SK-N-SH (cell line): Measurements from ENCODE around the gene MARCHF3.

Experiments
- CTCF ChIP-seq: fragments of 200-600 bp; sonication (generic); IDR thresholded peaks from 2 replicates; pipeline ENCODE4 v1.6.1; 2017; ENCODE audit warnings: antibody characterized with exemption, mild to moderate bottlenecking, moderate library complexity
- EP300 ChIP-seq, 2 experiments: IDR thresholded peaks; 2 replicates each; pipeline versions ENCODE4 v1.4.0 to v1.6.1; 2012; ENCODE audit warnings: borderline replicate concordance in 1 of 2, low read depth in 1 of 2, low read length in 1 of 2
- EZH2phosphoT487 ChIP-seq: fragments of 200-600 bp; sonication (generic); IDR thresholded peaks from 2 replicates; pipeline ENCODE4 v1.6.1; 2017; ENCODE audit warnings: low read depth, mixed run types, mild to moderate bottlenecking, antibody characterized with exemption, moderate library complexity, borderline replicate concordance
- FOXM1 ChIP-seq: IDR thresholded peaks from 2 replicates; pipeline ENCODE4 v1.4.0; 2012; ENCODE audit warnings: low read depth, mild to moderate bottlenecking
- GABPA ChIP-seq: IDR thresholded peaks from 2 replicates; pipeline ENCODE4 v1.4.0; 2012; ENCODE audit warnings: low read depth, mild to moderate bottlenecking
- JUND ChIP-seq: IDR thresholded peaks from 2 replicates; pipeline ENCODE4 v1.4.0; 2012
- RFX5 ChIP-seq: IDR thresholded peaks from 2 replicates; pipeline ENCODE4 v1.6.1; 2012; ENCODE audit warnings: mild to moderate bottlenecking, improper control_type of control experiment, low read length

- TF ChIP-seq JUND (no peak), EZH2phosphoT487 (no peak), CTCF (no peak), EP300 (IDR thresholded peaks at IDR 0.05; ENCODE audit: borderline replicate concordance in 1 of 2, low read depth in 1 of 2, low read length in 1 of 2) (no peak), FOXM1 (no peak), RFX5 (no peak), GABPA (no peak)
These were observed 31.6 kb upstream of the MARCHF3 start for GRCh38 chr5:127061956-127062355.
